Stomach (tissue), 4 donors: Measurements from ENCODE around the gene PRKD1.
A peak's percentile ranks its signal among the peaks of the same experiment; 100 is the strongest.

Experiments used
- POLR2AphosphoS5 ChIP-seq, 3 donors: sonication (generic); formaldehyde crosslinking; IDR thresholded peaks; one replicate each; pipeline ENCODE4 v1.6.1; 2016; ENCODE audit warnings: antibody characterized with exemption in 3 of 3
- TF ChIP-seq, protein P1 (sequence below), 7 experiments: fragments of 450-650 bp in 4 of 7; fragments of 200-600 bp in 3 of 7; sonication (generic) in 3 of 7; IDR thresholded peaks; one replicate each; pipeline ENCODE4 v1.5.1; 2016 to 2019; ENCODE audit warnings: antibody characterized with exemption in 7 of 7, control low read depth in 2 of 7, mild to moderate bottlenecking in 1 of 7

GRCh38 chr14:29724991-29725390 is 202.7 kb downstream of the PRKD1 start:
- TF ChIP-seq, protein P1, sequence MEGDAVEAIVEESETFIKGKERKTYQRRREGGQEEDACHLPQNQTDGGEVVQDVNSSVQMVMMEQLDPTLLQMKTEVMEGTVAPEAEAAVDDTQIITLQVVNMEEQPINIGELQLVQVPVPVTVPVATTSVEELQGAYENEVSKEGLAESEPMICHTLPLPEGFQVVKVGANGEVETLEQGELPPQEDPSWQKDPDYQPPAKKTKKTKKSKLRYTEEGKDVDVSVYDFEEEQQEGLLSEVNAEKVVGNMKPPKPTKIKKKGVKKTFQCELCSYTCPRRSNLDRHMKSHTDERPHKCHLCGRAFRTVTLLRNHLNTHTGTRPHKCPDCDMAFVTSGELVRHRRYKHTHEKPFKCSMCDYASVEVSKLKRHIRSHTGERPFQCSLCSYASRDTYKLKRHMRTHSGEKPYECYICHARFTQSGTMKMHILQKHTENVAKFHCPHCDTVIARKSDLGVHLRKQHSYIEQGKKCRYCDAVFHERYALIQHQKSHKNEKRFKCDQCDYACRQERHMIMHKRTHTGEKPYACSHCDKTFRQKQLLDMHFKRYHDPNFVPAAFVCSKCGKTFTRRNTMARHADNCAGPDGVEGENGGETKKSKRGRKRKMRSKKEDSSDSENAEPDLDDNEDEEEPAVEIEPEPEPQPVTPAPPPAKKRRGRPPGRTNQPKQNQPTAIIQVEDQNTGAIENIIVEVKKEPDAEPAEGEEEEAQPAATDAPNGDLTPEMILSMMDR (IDR thresholded peaks at IDR 0.05): no peak
- peak in 1 of 3 donors; percentile 38 for TF ChIP-seq POLR2AphosphoS5 (IDR thresholded peaks at IDR 0.05)
